NT2/D1 (cell line): ENCODE measurements around the gene BRPF3.

ENCODE experiments used
- DNase-seq: peaks from one replicate; pipeline ENCODE4 v3.0.0-alpha.2; 2011; ENCODE audit warnings: low read depth, low spot score
- H3K27me3 ChIP-seq: 2 replicates; pipeline ENCODE4 v1.6.0; 2011; ENCODE audit warnings: mild to moderate bottlenecking; ENCODE audit not compliant: insufficient read length, insufficient read depth
- H3K36me3 ChIP-seq: 2 replicates; pipeline ENCODE4 v1.6.1; 2011; ENCODE audit warnings: mild to moderate bottlenecking, low read length, mixed read lengths; ENCODE audit not compliant: insufficient read depth, insufficient read length
- H3K4me1 ChIP-seq: 2 replicates; pipeline ENCODE4 v1.5.1; 2011; ENCODE audit not compliant: insufficient read depth, insufficient read length
- H3K4me3 ChIP-seq: 2 replicates; pipeline ENCODE4 v1.5.1; 2011; ENCODE audit warnings: low read depth; ENCODE audit not compliant: insufficient read length
- H3K9ac ChIP-seq: 2 replicates; pipeline ENCODE4 v1.6.0; 2011; ENCODE audit warnings: low read depth; ENCODE audit not compliant: insufficient read length
- H3K9me3 ChIP-seq: 2 replicates; pipeline ENCODE4 v1.5.1; 2011; ENCODE audit warnings: mild to moderate bottlenecking, low read length; ENCODE audit not compliant: insufficient read depth
- SUZ12 ChIP-seq: IDR thresholded peaks from 2 replicates; pipeline ENCODE4 v1.6.1; 2011; ENCODE audit not compliant: insufficient read length, insufficient read depth; ENCODE audit errors: extremely low read depth
- YY1 ChIP-seq: IDR thresholded peaks from 2 replicates; pipeline ENCODE4 v1.6.1; 2011; ENCODE audit not compliant: insufficient read length, insufficient read depth
- ZNF274 ChIP-seq: IDR thresholded peaks from 2 replicates; pipeline ENCODE4 v1.6.1; 2011; ENCODE audit warnings: mild to moderate bottlenecking, low read depth, low read length

The BRPF3 gene

DNA sequence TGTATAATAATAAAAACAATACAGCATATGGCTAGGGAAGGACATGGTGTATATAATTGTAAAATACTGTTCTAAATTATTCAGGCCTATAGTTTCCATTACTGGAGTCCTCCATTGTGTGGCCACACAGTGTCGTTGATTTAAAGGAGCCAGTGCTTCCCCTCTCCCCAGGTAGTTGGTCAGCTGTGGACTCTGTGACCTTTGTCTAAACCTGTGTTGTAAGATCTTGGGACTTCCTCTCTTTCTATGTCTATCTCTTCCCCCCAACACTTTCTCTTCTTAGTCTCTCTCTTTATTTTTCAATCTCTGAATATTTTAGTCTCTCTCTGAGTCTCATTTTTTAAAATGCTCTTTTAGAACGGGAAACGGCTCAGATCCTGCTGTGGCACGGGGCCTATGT, 35.6 kb downstream of the BRPF3 start:
- Histone ChIP-seq H3K9me3 (no peaks in the 10 kb centered on the region), H3K27me3 (no peaks in the 10 kb centered on the region), H3K36me3 (peaks cover 61% of the 10 kb centered on the region), H3K9ac (no peak overlapping the region), H3K4me3 (no peak overlapping the region), H3K4me1 (no peaks in the 10 kb centered on the region)
- TF ChIP-seq SUZ12, result no peak
- TF ChIP-seq ZNF274, result no peak
- no peak for TF ChIP-seq YY1
- no peak for DNase-seq

DNA sequence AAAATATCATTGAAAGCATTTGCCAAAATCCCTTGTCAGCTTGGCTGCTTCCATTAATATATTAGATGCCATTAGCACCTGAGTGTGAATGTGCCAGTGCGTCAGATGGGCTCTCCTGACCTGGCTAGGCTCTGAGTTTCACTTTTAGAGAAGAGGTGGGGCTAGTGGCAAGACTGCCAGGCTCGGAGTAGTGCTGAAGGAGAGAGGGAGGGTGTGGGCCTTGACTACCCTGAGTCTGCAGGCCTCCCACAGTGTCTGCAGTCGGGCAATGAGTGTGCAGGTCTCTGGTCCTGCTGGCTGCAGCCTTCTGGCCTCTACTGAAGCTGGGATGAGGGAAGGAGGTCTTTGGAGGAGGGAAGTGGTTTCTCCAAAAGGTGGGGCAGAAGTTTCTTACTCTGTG, 38.8 kb downstream of the BRPF3 start:
- TF ChIP-seq YY1, result no peak
- TF ChIP-seq SUZ12, result no peak
- no peak for TF ChIP-seq ZNF274
- H3K9me3 ChIP-seq, result no peaks in the 10 kb centered on the region
- H3K36me3 ChIP-seq, result peaks cover 30% of the 10 kb centered on the region
- H3K4me1 ChIP-seq, result no peaks in the 10 kb centered on the region
- no peaks in the 10 kb centered on the region for H3K27me3 ChIP-seq
- H3K9ac ChIP-seq, result no peak overlapping the region
- DNase-seq, result no peak
- H3K4me3 ChIP-seq, result no peak overlapping the region

DNA sequence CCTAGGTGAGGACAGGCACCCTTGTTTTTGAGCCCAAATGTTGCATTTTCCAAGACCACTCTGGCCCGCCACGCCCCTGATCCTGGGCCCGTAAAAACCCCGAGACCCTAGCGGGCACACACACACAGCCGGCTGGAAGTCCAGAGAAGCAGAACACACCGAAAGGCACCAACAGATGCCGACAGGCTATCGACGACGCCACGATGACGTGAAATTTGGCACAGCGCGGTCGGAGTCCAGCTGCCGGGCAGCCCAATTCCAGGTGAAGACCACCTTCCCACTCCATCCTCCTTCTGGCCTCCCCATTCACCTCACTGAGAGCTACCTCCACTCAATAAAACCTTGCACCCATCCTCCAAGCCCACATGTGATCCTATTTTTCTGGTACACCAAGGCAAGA, 39.3 kb downstream of the BRPF3 start:
- TF ChIP-seq YY1 (no peak), SUZ12 (no peak), ZNF274 (no peak)

DNA sequence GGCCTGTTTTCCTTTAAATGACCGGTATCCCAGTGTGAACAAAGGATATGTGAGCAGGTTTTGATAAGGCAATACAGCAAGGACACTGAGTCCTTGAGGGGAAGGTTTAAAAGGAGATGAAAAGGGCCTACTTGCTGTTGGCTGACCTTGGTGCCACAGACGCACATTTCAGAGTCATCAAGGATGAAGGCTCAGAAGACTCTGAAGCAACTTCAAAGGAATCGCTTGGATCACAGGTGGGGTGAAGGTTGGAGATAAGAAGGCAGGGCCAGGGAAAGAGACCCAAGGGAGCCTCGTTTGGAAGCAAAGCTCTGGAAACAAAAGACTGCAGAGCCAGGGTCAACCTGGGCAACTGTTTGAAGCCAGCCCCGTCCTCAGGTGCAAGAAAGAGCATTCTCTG, 43.2 kb downstream of the BRPF3 start:
- Histone ChIP-seq H3K9me3 (no peaks in the 10 kb centered on the region), H3K4me3 (no peak overlapping the region), H3K36me3 (no peaks in the 10 kb centered on the region), H3K4me1 (no peaks in the 10 kb centered on the region), H3K27me3 (no peaks in the 10 kb centered on the region), H3K9ac (no peak overlapping the region)
- DNase-seq, result no peak
- TF ChIP-seq ZNF274 (no peak), SUZ12 (no peak), YY1 (no peak)

More for the DNA sequence above, 39.3 kb downstream of the BRPF3 start:
- no peak overlapping the region for H3K9ac ChIP-seq
- no peak overlapping the region for H3K4me3 ChIP-seq
- H3K4me1 ChIP-seq, result no peaks in the 10 kb centered on the region
- H3K9me3 ChIP-seq, result no peaks in the 10 kb centered on the region
- no peaks in the 10 kb centered on the region for H3K27me3 ChIP-seq
- no peak for DNase-seq
- H3K36me3 ChIP-seq, result peaks cover 25% of the 10 kb centered on the region

DNA sequence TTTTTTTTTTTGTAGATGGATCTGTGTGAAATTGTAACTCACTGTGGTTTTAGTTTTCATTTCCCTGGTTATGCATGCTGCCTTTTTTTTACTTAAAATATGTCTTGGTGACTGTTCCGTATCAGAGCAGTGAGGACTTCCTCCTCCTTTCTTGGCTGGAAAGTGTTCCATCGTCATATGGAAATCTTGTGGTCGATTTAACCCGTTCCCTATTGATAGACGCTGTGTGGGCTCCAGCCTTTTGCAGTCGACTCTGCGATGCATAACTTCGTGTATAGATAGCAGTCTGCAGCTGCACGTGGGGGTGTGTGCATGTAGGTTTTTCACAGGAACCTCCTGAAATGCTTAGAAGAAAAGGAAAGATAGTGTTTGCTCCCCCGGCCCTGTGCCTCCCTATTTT, 45.2 kb downstream of the BRPF3 start:
- H3K27me3 ChIP-seq, result no peaks in the 10 kb centered on the region
- no peak overlapping the region for H3K9ac ChIP-seq
- DNase-seq, result no peak
- no peaks in the 10 kb centered on the region for H3K36me3 ChIP-seq
- no peak overlapping the region for H3K4me3 ChIP-seq
- H3K4me1 ChIP-seq, result peaks cover 3% of the 10 kb centered on the region
- no peaks in the 10 kb centered on the region for H3K9me3 ChIP-seq
- TF ChIP-seq SUZ12 (no peak), YY1 (no peak), ZNF274 (no peak)

DNA sequence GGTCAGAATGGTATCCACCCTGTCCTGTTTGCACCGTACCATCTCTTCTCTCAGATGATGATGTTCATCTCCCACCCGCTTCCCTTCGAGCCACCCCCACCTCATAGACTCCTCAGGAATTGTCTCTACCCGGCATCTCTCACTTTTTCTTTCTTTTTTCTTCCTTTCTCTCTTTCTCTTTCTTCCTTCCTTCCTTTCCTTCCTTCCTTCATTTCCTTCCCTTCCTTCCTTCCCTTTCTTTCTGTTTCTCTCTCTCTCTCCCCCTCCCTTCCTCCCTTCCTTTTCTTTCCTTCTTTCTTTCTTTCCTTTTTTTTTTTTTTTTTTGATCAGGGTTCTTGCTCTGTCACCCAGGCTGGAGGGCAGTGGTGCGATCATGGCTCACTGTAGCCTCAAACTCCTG, 45.6 kb downstream of the BRPF3 start:
- H3K9me3 ChIP-seq, result no peaks in the 10 kb centered on the region
- no peak overlapping the region for H3K9ac ChIP-seq
- peaks cover 3% of the 10 kb centered on the region for H3K4me1 ChIP-seq
- H3K27me3 ChIP-seq, result no peaks in the 10 kb centered on the region
- no peak overlapping the region for H3K4me3 ChIP-seq
- no peak for DNase-seq
- no peak for TF ChIP-seq ZNF274
- no peak for TF ChIP-seq YY1
- TF ChIP-seq SUZ12, result no peak
- H3K36me3 ChIP-seq, result no peaks in the 10 kb centered on the region

DNA sequence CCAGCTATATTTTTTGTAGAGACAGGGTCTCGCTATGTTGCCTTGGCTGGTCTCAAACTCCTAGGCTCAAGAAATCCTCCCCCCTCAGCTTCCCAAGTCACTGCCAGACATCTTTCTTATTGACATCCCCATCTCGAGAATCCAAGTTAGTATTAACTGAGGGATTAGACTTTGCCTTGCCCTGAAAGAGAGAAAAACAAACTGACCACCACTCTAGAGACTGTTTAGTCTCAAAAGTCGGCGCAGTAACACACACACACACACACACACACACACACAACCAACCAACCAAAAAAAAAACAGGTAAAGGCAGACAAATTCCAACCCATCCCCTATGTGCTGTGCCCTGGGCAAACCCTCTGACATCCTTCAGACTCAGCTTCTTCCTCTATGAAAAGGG, 46.1 kb downstream of the BRPF3 start:
- H3K9me3 ChIP-seq, result no peaks in the 10 kb centered on the region
- no peak overlapping the region for H3K9ac ChIP-seq
- TF ChIP-seq YY1 (no peak), SUZ12 (no peak), ZNF274 (no peak)
- no peak overlapping the region for H3K4me3 ChIP-seq
- DNase-seq, result no peak
- no peaks in the 10 kb centered on the region for H3K27me3 ChIP-seq
- H3K4me1 ChIP-seq, result peaks cover 3% of the 10 kb centered on the region
- H3K36me3 ChIP-seq, result no peaks in the 10 kb centered on the region

DNA sequence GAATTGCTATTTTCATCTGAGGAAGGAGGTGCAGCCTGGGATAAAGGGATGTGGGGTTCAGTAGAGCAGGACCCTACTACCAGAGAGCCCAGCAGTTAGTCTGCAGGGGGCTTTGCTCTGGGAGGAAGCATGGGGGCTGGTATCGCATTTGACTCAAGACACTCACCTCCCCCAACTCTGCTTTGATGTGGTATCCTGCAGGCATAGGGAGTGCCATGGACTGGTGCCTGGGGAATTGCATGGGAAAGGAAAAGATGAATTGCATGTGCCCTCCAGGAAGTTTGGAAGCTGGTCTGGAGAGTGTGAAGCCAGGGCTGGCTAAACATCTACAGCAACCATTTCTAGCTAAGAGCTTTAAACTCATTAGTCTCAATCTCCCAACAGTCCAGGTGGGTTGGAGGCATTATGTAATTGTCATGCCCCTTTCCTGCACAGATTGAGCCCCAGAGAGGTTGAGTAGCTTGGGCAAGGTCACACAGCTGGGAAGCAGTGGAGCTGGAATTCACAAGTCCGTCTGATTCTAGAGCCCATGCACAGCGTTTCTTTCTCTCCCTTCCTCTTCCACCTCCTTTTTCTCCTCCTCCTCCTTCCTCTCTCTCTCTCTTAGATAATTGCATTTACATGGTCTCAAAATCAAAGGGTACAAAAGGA, 47.1 kb downstream of the BRPF3 start:
- no peaks in the 10 kb centered on the region for H3K36me3 ChIP-seq
- no peak for TF ChIP-seq ZNF274
- TF ChIP-seq SUZ12, result no peak
- TF ChIP-seq YY1, result no peak
- no peak for DNase-seq
- H3K4me1 ChIP-seq, result peaks cover 3% of the 10 kb centered on the region
- no peaks in the 10 kb centered on the region for H3K27me3 ChIP-seq
- H3K9me3 ChIP-seq, result no peaks in the 10 kb centered on the region
- H3K4me3 ChIP-seq, result no peak overlapping the region
- no peak overlapping the region for H3K9ac ChIP-seq
